C4-2B (cell line): Measurements from ENCODE around the gene CEP131.

ENCODE experiments used
- H3K27ac ChIP-seq: fragments of 450-650 bp; 2 replicates; pipeline ENCODE4 v1.5.1; 2017
- ZFX ChIP-seq: fragments of 450-650 bp; IDR thresholded peaks from 2 replicates; pipeline ENCODE4 v1.6.1; 2017
- TF ChIP-seq, protein P1 (sequence below): fragments of 450-650 bp; conservative IDR thresholded peaks from 2 replicates; pipeline ENCODE4 v1.5.1; 2017; ENCODE audit warnings: mild to moderate bottlenecking

The CEP131 gene

GRCh38 chr17:81161972-81162371 is 60.8 kb downstream of the CEP131 start:
- H3K27ac ChIP-seq: no peak overlapping the region
- TF ChIP-seq, protein P1, sequence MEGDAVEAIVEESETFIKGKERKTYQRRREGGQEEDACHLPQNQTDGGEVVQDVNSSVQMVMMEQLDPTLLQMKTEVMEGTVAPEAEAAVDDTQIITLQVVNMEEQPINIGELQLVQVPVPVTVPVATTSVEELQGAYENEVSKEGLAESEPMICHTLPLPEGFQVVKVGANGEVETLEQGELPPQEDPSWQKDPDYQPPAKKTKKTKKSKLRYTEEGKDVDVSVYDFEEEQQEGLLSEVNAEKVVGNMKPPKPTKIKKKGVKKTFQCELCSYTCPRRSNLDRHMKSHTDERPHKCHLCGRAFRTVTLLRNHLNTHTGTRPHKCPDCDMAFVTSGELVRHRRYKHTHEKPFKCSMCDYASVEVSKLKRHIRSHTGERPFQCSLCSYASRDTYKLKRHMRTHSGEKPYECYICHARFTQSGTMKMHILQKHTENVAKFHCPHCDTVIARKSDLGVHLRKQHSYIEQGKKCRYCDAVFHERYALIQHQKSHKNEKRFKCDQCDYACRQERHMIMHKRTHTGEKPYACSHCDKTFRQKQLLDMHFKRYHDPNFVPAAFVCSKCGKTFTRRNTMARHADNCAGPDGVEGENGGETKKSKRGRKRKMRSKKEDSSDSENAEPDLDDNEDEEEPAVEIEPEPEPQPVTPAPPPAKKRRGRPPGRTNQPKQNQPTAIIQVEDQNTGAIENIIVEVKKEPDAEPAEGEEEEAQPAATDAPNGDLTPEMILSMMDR: no peak
- no peak for TF ChIP-seq ZFX

- H3K27ac ChIP-seq: no peak overlapping the region
- TF ChIP-seq, protein P1: no peak
- no peak for TF ChIP-seq ZFX
These were observed 61.2 kb downstream of the CEP131 start for GRCh38 chr17:81161536-81161935.

DNA sequence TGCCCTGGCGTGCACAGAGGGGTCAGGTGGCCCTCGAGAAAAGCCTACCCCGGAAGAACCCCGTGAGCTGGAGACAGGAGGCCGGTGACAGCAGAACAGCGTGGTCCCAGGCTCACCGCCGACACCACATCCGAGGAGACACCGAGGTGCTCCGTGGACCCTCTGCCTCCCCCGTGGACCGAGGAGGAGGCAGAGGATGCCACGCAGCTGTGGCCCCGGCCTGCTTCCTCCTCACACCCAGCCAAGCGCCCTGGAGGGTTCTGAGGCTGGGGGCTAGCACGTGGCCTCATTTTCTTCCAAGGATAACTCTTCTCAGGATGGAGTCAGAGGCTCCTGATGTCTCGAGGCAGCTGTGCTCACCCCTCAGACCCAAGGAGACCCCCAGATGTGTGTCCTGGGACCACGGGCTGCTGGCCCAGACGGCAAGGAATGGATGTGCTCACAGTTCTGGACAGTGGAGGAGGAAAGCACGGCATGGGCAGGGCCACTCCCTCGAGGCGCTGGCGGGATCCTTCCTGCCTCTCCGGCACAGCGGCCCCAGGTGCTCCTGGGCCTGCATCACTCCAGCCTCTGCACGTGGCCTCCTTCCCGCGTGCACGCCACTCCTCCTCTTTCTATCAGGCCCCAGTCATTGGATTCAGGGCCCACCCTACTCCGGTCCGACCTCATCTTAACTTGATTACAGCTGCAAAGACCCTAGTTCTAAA is 61.9 kb downstream of the CEP131 start:
- H3K27ac ChIP-seq: no peak overlapping the region
- TF ChIP-seq, protein P1: no peak
- no peak for TF ChIP-seq ZFX

GRCh38 chr17:81160306-81160705 is 62.5 kb downstream of the CEP131 start:
- TF ChIP-seq, protein P1: no peak
- no peak for TF ChIP-seq ZFX
- H3K27ac ChIP-seq: no peak overlapping the region

DNA sequence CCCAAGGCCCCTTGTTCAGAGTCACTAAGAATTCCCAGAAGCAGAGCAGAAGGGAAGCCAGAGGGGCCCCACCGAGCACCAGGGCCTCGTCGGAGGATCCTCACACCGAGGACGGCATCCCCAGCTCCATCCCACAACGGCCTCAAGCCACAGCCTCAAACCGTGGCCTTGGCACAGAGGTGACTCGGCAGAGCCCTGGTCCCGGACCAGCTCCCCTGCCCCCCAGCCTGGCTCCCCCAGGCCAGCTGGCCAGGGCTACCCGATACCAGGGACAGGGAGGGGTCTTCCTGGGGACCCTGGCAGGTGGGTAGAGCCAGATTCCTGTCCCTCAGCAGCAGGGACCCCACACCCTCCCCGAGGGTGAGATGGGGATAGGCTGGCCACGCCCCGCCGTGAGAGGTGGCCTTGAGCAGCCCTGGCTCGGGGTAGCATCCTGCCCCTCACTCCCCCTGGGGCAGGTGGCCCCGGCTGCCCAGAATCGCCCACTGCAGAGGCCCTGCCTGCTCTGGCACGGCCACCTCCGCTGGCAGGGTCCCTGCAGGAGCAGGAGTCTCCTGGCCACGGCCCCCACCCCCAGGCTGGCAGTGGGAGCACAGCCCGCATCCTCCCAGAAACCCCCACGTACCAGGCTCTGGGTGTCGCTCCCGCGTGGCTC is 63.0 kb downstream of the CEP131 start:
- no peak overlapping the region for H3K27ac ChIP-seq
- TF ChIP-seq, protein P1: no peak
- no peak for TF ChIP-seq ZFX

DNA sequence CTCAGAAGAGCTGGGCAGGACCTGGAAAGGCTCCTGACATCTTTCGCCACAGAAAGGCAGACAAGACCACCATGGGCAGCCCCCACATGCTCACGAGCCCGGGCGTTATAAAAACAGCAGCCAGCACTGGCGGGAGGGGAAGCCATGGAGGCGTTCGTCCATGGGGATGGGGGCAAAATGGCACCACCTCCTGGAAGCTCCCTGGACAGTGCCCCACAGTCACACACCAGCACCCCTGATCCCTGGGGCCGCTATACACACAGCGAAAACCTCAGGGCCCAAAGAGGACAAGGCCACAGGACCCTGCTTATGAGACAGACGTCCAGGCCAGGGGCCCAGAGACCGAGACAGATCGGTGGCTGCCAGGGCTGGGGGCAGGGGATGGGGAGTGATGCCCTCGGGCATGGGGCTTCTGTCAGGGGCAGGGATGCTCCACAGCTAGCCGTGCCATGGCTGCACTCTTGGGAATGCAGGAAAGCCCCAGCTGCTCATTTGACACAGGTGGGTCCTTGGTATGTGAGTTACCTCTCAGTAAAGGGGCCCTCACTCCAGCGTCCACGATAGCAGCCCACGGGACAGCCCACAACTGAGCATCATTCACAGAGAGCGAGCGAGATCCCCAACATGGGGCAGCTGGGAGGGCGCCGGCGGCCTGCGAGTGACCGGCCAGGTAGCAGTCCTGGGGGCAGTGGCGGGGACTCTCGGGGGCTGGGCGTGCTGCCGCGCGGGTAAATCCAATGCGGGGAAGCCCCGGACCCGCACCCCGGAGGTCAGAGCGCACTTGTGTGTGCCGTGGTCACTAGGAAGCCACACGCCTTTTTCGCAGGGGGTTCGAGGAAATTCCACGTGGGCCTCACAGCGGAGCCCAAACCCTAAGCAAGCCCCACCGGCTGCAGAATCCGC is 63.8 kb downstream of the CEP131 start:
- no peak overlapping the region for H3K27ac ChIP-seq
- TF ChIP-seq, protein P1: no peak
- TF ChIP-seq ZFX: no peak
